ENCODE measurements around the gene BAG1.

Gene BAG1

GRCh38 chr9:33246269-33246860 lies 18.1 kb downstream of the BAG1 start:
- H3K4me3 ChIP-seq (ENCODE audit: low read depth, low read length), result no peak overlapping the region
- TF ChIP-seq, protein P1, sequence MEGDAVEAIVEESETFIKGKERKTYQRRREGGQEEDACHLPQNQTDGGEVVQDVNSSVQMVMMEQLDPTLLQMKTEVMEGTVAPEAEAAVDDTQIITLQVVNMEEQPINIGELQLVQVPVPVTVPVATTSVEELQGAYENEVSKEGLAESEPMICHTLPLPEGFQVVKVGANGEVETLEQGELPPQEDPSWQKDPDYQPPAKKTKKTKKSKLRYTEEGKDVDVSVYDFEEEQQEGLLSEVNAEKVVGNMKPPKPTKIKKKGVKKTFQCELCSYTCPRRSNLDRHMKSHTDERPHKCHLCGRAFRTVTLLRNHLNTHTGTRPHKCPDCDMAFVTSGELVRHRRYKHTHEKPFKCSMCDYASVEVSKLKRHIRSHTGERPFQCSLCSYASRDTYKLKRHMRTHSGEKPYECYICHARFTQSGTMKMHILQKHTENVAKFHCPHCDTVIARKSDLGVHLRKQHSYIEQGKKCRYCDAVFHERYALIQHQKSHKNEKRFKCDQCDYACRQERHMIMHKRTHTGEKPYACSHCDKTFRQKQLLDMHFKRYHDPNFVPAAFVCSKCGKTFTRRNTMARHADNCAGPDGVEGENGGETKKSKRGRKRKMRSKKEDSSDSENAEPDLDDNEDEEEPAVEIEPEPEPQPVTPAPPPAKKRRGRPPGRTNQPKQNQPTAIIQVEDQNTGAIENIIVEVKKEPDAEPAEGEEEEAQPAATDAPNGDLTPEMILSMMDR (IDR thresholded peaks at IDR 0.05; ENCODE audit: borderline replicate concordance, insufficient read depth, low read depth, low read length), result no peak

DNA sequence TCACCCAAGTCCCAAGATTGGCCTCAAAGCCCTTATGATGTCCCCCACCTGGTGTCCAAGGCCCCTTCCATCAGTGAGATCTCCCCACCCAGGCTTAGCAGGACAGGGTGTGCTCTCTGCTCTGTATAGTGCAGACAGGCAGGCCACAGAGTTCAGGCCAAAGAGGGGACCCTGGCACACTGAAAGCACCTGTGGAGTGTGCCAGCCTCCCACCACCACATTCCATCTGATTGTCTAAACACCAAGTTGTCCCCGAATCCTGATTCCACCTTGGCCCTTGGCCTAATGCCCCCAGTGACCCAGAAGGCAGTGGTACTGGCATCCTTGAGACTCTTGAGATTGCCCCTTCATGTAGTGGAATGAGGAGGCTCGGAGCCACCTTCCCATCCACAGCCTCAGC lies 19.2 kb downstream of the BAG1 start:
- TF ChIP-seq, protein P1 (IDR thresholded peaks at IDR 0.05; ENCODE audit: borderline replicate concordance, insufficient read depth, low read depth, low read length), result no peak

GRCh38 chr9:33244137-33244784 lies 20.2 kb downstream of the BAG1 start:
- no peak overlapping the region for H3K4me3 ChIP-seq (ENCODE audit: low read depth, low read length)
- TF ChIP-seq, protein P1 (IDR thresholded peaks at IDR 0.05; ENCODE audit: borderline replicate concordance, insufficient read depth, low read depth, low read length), result no peak

More for the DNA sequence above, 19.2 kb downstream of the BAG1 start:
- H3K4me3 ChIP-seq (ENCODE audit: low read depth, low read length), result no peak overlapping the region

DNA sequence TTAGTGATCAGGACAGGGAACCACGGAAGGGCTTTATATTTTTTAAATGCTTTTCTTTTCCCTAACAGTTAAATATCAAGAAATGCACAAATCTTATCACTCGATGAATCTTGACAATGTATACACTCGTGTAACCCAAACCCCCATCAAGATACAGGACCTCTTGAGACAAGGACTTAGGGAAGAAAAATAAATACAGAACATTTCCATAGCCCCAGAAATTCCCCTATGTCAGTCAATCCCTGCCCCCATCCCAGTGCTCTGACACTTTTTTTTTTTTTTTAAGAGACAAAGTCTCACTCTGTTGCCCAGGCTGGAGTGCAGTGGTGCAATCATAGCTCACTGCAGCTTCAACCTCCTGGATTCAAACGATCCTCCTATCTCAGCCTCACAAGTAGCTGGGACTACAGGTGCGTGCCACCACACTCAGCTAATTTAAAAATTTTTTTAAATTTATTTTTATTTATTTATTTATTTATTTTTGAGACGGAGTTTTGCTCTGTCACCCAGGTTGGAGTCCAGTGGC lies 21.8 kb downstream of the BAG1 start:
- TF ChIP-seq, protein P1 (IDR thresholded peaks at IDR 0.05; ENCODE audit: borderline replicate concordance, insufficient read depth, low read depth, low read length), result no peak
- no peak overlapping the region for H3K4me3 ChIP-seq (ENCODE audit: low read depth, low read length)

GRCh38 chr9:33241298-33241697 lies 23.2 kb downstream of the BAG1 start:
- TF ChIP-seq, protein P1 (IDR thresholded peaks at IDR 0.05; ENCODE audit: borderline replicate concordance, insufficient read depth, low read depth, low read length), result no peak
- no peak overlapping the region for H3K4me3 ChIP-seq (ENCODE audit: low read depth, low read length)

GRCh38 chr9:33239921-33240320 lies 24.6 kb downstream of the BAG1 start, which contains the start of gene SPINK4:
SPINK4 (plus strand) TSS chr9:33240167; CDS start chr9:33240209, 42 bp downstream.
- TF ChIP-seq, protein P1 (IDR thresholded peaks at IDR 0.05; ENCODE audit: borderline replicate concordance, insufficient read depth, low read depth, low read length), result no peak
- no peak within 1 kb of the TSS for H3K4me3 ChIP-seq (ENCODE audit: low read depth, low read length)

- TF ChIP-seq, protein P1 (IDR thresholded peaks at IDR 0.05; ENCODE audit: borderline replicate concordance, insufficient read depth, low read depth, low read length), result no peak
- H3K4me3 ChIP-seq (ENCODE audit: low read depth, low read length), result no peak overlapping the region
These were observed 27.9 kb downstream of the BAG1 start for GRCh38 chr9:33236571-33236970.
